Neural progenitor cell (in vitro differentiated cells): ENCODE measurements around the gene NTHL1.

Source experiments
- CTCF ChIP-seq: fragments of 200-600 bp; sonication (generic); IDR thresholded peaks from 2 replicates; pipeline ENCODE4 v1.5.1; 2017; ENCODE audit warnings: antibody characterized with exemption, mild to moderate bottlenecking
- EZH2 ChIP-seq: fragments of 200-600 bp; sonication (generic); IDR thresholded peaks from 2 replicates; pipeline ENCODE4 v1.6.1; 2017; ENCODE audit warnings: antibody characterized with exemption, mild to moderate bottlenecking, moderate library complexity
- EZH2phosphoT487 ChIP-seq: fragments of 200-600 bp; sonication (generic); IDR thresholded peaks from 2 replicates; pipeline ENCODE4 v1.6.1; 2017; ENCODE audit warnings: antibody characterized with exemption

GRCh38 chr16:2061023-2061422 lies 13.4 kb upstream of the NTHL1 start:
- TF ChIP-seq CTCF = no peak
- TF ChIP-seq EZH2phosphoT487 = no peak
- no peak for TF ChIP-seq EZH2
